HG02973 (cell line): Measurements from ENCODE around the gene FBRSL1.

Source experiments
- ATAC-seq: cut with Tn5 transposase; IDR thresholded peaks from one replicate; pipeline ENCODE4 v1.9.1; 2021; ENCODE audit warnings: moderate library complexity; ENCODE audit not compliant: unreplicated experiment

FBRSL1 gene

GRCh38 chr12:132537836-132538662 lies 48.1 kb downstream of the FBRSL1 start:
- ATAC-seq = no peak

- no peak for ATAC-seq
These were observed 48.7 kb downstream of the FBRSL1 start for GRCh38 chr12:132538663-132538990.

GRCh38 chr12:132539016-132539773 lies 49.2 kb downstream of the FBRSL1 start:
- no peak for ATAC-seq

DNA sequence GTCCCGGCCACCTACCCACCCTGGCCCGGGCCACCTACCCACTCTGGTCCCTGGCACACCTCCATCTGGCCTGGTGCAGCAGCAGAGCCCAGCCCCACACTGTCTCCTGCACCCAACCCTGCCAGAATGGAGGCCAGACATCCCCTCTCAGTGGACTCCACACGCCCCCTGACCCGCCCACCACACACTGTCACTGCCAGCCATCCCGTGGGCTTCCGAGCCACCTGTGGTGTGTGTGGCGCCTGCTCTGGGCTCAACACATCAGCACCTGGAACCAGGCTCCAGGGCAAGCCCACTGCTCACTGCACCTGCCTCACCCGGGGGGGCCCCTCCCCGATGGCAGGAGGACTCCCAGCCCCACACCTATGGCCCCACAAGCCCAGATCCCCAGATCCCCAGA lies 50.5 kb downstream of the FBRSL1 start:
- ATAC-seq = no peak

DNA sequence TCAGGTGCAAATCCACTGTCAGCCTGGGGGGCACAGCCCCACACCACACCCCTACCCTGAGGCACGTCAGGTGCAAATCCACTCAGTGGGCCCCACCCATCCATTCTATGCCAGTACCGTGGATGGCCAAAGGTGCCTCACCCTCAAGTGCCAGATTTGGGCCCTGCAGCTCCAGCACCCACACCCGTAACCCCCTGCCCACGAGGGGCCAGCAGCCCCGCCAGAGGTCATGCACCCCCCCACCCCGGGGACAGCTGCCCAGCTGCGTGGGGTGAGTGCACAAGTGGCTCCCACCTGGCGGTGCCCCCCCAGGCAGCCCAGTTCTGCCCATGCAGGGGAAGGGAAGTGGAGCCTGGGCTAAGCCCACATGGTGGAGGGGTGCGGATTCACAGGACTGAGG lies 51.2 kb downstream of the FBRSL1 start:
- no peak for ATAC-seq

DNA sequence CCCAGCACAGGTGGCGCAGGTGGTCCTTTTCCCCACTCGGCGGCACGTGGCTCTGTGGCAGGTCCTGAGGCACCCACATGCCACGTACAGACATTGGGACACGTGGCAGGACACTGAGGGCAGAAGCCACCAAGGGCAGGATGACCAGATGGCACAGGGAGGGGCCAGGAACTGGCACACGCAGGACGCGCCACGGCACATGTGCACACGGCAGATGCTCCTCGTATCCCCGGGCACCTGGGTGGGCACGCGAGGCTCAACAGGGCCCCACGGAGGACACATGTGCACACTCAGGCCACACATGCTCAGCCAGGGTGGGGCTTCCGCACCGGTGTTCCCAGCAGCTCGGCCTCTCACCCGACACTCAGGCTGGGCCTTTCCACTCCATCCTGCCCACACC lies 52.0 kb downstream of the FBRSL1 start:
- ATAC-seq = no peak

GRCh38 chr12:132542661-132543060 lies 52.7 kb downstream of the FBRSL1 start:
- no peak for ATAC-seq

- no peak for ATAC-seq
These were observed 53.5 kb downstream of the FBRSL1 start for GRCh38 chr12:132543298-132544079.

DNA sequence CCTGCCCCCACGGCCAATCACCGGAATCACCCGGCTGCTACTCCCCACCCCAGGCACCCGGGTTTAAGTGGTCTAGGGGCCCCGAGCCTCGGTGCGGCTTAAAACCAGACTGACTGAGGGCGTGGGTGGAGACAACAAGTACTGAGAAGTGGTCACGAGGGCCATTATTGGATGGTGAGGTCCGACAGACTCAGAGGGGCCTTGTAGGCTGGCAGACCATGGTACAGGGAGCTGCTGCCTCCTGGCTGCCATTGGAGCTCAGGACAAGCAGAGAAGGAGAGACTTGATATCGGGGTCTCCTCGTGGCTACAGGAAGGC lies 54.1 kb downstream of the FBRSL1 start:
- no peak for ATAC-seq

GRCh38 chr12:132544498-132544897 lies 54.5 kb downstream of the FBRSL1 start:
- no peak for ATAC-seq

GRCh38 chr12:132545164-132545953 lies 55.4 kb downstream of the FBRSL1 start:
- ATAC-seq = no peak

DNA sequence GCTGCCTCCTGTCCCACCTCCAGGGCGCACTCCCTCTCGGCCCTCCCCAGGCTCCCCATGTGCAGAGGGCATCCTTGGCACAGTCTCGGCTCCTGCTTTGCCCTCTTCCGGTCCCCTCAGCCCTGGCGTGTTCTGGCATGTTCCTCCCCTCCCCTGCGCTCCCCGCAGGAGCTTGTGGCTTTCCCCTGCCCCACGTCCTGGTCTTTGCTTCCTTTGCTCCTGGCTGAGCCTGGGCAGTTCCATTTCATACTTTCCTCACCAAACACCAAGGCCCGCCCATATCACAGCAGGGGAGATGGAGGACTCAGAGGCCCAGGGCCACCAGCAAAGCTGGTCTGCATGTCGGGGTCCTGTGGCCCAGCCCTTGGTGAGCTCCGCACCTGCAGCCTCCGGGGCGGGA lies 56.0 kb downstream of the FBRSL1 start:
- ATAC-seq = no peak

DNA sequence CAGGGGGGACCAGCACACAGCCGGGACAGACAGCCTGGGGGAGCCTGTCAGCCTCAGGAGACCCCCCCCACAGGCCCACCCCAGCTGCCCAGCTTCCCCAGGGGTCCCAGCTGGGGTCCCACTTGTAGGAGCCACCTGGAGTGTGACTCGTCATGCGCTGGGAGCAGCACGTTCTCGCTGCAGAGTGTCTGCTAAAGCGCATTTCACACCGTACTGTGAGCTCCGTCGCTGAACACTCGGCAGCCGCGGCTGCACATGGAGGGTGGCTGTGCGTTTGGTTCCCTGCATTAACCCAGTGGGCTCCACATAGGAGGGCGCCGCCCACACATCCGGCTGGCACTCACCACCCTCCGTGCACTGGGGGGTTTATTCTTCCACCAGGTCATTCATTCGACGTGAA lies 56.7 kb downstream of the FBRSL1 start:
- no peak for ATAC-seq

DNA sequence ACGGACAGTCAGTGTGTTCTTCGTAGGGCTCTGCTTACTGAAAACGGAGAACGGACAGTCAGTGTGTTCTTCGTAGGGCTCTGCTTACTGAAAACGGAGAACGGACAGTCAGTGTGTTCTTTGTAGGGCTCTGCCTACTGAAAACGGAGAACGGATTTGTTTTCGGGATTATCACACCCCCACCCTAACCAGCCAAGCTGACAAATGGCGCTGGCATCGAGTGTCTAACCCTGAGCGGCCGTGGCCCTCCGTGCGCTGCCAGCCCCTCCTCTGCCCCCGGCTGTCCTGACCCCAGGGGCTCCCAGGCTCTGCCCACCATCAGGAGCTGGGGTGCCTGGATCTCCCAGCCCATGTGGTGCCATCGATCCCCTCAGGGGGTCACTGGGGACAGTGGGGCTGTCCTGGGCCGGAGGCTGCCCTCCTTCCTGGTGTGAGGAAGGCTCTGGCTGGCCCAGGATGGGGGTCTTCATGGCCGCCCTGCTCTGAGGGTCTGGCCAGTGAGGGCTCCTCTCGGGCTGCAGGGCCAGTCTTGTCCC lies 57.3 kb downstream of the FBRSL1 start:
- no peak for ATAC-seq

DNA sequence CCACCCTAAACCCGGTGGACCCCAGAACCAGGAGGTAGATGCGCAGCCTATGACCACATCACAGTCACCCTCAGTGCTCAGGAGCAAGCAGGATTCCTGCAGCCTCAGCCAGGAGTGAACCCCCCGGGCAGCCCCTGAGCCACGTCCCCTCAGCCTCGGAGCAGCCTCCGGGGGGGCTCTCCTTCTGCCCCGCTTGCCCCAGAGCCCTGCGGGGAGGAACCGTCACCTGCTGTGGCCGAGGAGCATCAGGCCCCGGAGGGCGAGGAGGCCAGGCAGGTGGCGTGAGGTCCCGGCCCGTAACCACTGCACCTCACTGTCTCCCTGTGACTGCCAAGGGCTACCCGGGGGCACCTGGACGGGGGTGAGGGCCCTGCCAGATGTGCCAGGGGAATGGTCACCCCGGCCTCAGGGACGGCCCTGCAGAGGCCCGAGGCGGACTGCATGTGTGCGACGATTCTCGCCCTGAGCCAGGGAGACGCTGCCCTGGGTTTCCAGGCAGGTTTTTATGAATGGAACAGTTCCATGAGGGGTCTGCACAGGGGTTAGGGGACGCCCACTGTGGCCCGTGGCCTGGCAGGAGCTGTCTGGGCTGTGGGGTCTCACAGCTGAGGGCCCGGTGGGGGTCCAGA lies 58.6 kb downstream of the FBRSL1 start:
- no peak for ATAC-seq

- no peak for ATAC-seq
These were observed 59.1 kb downstream of the FBRSL1 start for GRCh38 chr12:132549059-132549458.

- ATAC-seq = no peak
These were observed 60.3 kb downstream of the FBRSL1 start for GRCh38 chr12:132550014-132550802.

DNA sequence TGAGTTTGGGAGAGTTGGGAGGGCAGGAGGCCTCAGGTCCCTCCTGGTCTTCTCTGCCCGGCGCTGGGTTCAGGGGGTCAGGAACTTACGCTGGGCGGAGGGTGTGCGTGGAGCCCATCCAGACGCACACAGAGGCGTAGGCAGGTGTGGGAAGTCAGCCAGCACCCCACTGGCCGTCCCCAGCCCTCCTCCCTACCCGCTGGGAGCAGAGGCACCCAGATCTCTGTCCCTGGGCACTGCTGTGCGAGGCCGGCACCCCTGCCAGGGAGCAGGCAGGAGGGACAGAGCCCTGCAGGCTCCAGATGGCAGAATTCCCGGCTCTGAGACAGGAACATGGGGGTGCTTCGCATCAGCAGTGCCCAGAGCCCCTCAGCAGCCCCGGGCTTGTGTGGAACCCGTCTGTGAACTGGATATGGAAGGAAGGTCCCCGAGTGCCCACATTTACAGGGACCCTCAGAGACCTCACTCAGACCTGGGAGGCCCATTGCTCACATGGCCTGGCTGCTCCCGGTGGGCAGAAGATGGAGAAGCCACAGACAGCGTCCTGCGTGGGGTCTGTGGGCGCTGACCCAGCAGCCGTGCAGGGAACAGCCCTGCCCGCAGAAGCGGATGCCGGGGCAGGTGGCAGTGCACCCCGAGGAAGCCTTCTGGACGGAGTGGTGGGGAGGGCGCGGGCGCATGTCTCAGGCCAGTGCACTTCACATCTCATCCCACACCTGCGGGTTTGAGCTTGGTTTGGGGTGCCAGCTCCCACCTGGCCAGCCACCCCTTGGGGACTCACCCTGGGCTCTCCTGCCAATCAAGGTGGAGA lies 61.1 kb downstream of the FBRSL1 start:
- no peak for ATAC-seq

- no peak for ATAC-seq
These were observed 61.7 kb downstream of the FBRSL1 start for GRCh38 chr12:132551641-132552031.
